ENCODE data around the gene PLEKHA7.
A peak's percentile ranks its signal among the peaks of the same experiment; 100 is the strongest.
"Not testable (repeated sequence)": the region's sequence is repeated elsewhere in the genome, so short reads cannot be mapped to it uniquely, and the experiment has no call there.

Gene PLEKHA7

GRCh38 chr11:17014321-17014832 lies at the start of gene PLEKHA7:
Gene PLEKHA7 (minus strand): TSS chr11:17014414. CDS start chr11:17014401, 13 bp downstream.
- DNase-seq = peak; percentile 19

GRCh38 chr11:17063171-17064002 lies 49.2 kb upstream of the PLEKHA7 start:
- DNase-seq = peak; percentile 78

GRCh38 chr11:17051146-17051545 lies 36.9 kb upstream of the PLEKHA7 start:
- not testable (repeated sequence) for DNase-seq

GRCh38 chr11:17048491-17048890 lies 34.3 kb upstream of the PLEKHA7 start:
- not testable (repeated sequence) for DNase-seq

GRCh38 chr11:17046690-17047089 lies 32.5 kb upstream of the PLEKHA7 start:
- no peak for DNase-seq

GRCh38 chr11:17036666-17037658 lies 22.7 kb upstream of the PLEKHA7 start:
- DNase-seq = no peak

GRCh38 chr11:17034027-17034426 lies 19.8 kb upstream of the PLEKHA7 start:
- not testable (repeated sequence) for DNase-seq

GRCh38 chr11:17026487-17027082 lies 12.4 kb upstream of the PLEKHA7 start:
- DNase-seq = no peak

- no peak for DNase-seq
Observed at GRCh38 chr11:17024924-17025323, 10.7 kb upstream of the PLEKHA7 start.

GRCh38 chr11:17021511-17021910 lies 7.3 kb upstream of the PLEKHA7 start:
- no peak for DNase-seq

GRCh38 chr11:17020831-17021230 lies 6.6 kb upstream of the PLEKHA7 start:
- no peak for DNase-seq

- DNase-seq = no peak
Observed at GRCh38 chr11:17019232-17019631, 5.0 kb upstream of the PLEKHA7 start.

- DNase-seq = no peak
Observed at GRCh38 chr11:17015627-17016126, 1.5 kb upstream of the PLEKHA7 start.

GRCh38 chr11:17014833-17015626 lies 816 bp upstream of the PLEKHA7 start:
- peak; percentile 39 for DNase-seq

GRCh38 chr11:17013548-17014320 lies 480 bp downstream of the PLEKHA7 start:
- DNase-seq = peak; percentile 31

- DNase-seq = no peak
Observed at GRCh38 chr11:17012712-17013547, 1.3 kb downstream of the PLEKHA7 start.

GRCh38 chr11:17012179-17012578 lies 2.0 kb downstream of the PLEKHA7 start:
- no peak for DNase-seq

GRCh38 chr11:17010851-17011420 lies 3.3 kb downstream of the PLEKHA7 start:
- DNase-seq = no peak

GRCh38 chr11:17008099-17008498 lies 6.1 kb downstream of the PLEKHA7 start:
- DNase-seq = no peak

- DNase-seq = no peak
Observed at GRCh38 chr11:17005646-17006045, 8.6 kb downstream of the PLEKHA7 start.
